IPS DF 4.7 (cell line): ENCODE data around the gene ABCA10.
A peak's percentile ranks its signal among the peaks of the same experiment; 100 is the strongest.
"Not testable (repeated sequence)": the region's sequence is repeated elsewhere in the genome, so short reads cannot be mapped to it uniquely, and the experiment has no call there.

ENCODE experiments used
- DNase-seq: peaks from one replicate; pipeline ENCODE4 v3.0.0-alpha.2; 2013; ENCODE audit warnings: low spot score; ENCODE audit errors: extremely low read depth

The ABCA10 gene, protein sequence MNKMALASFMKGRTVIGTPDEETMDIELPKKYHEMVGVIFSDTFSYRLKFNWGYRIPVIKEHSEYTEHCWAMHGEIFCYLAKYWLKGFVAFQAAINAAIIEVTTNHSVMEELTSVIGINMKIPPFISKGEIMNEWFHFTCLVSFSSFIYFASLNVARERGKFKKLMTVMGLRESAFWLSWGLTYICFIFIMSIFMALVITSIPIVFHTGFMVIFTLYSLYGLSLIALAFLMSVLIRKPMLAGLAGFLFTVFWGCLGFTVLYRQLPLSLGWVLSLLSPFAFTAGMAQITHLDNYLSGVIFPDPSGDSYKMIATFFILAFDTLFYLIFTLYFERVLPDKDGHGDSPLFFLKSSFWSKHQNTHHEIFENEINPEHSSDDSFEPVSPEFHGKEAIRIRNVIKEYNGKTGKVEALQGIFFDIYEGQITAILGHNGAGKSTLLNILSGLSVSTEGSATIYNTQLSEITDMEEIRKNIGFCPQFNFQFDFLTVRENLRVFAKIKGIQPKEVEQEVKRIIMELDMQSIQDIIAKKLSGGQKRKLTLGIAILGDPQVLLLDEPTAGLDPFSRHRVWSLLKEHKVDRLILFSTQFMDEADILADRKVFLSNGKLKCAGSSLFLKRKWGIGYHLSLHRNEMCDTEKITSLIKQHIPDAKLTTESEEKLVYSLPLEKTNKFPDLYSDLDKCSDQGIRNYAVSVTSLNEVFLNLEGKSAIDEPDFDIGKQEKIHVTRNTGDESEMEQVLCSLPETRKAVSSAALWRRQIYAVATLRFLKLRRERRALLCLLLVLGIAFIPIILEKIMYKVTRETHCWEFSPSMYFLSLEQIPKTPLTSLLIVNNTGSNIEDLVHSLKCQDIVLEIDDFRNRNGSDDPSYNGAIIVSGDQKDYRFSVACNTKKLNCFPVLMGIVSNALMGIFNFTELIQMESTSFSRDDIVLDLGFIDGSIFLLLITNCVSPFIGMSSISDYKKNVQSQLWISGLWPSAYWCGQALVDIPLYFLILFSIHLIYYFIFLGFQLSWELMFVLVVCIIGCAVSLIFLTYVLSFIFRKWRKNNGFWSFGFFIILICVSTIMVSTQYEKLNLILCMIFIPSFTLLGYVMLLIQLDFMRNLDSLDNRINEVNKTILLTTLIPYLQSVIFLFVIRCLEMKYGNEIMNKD (N-terminal part only)

GRCh38 chr17:69228576-69228975 lies at the start of gene ABCA10:
Gene ABCA10 (minus strand): TSS chr17:69228824. CDS start chr17:69225358, 3,466 bp downstream.
- no peak for DNase-seq

DNA sequence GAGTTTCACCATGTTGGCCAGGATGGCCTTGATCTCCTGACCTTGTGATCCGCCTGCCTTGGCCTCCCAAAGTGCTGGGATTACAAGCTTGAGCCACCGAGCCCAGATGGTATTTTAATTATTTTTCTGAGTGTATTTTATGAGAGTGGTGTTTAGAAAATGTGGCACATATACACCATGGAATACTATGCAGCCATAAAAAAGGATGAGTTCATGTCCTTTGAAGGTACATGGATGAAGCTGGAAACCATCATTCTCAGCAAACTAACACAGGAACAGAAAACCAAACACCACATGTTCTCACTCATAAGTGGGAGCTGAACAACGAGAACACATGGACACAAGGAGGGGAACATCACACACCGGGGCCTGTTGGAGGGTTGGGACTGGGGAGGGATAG lies 47.7 kb upstream of the ABCA10 start:
- DNase-seq = not testable (repeated sequence)

DNA sequence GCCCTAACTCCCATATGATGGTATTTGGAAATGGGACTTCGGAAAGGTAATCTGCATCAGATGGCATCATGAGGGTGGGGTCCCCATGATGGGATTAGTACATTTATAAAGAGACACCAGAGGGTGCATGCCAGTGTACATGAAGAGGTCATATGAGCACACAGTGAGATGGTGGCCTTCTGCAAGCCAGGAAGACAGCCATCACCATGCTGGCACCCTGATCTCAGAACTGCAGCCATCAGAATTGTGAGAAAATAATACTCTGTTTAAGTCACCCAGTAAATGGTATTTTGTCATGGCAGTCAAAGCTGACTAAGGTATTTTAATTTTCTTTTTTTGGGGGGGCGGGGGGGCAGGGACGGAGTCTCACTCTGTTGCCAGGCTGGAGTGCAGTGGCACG lies 47.1 kb upstream of the ABCA10 start:
- DNase-seq = no peak

GRCh38 chr17:69271023-69271422 lies 42.4 kb upstream of the ABCA10 start:
- no peak for DNase-seq

GRCh38 chr17:69269131-69269998 lies 40.7 kb upstream of the ABCA10 start:
- no peak for DNase-seq

- no peak for DNase-seq
Observed at GRCh38 chr17:69268543-69269014, 40.0 kb upstream of the ABCA10 start.

DNA sequence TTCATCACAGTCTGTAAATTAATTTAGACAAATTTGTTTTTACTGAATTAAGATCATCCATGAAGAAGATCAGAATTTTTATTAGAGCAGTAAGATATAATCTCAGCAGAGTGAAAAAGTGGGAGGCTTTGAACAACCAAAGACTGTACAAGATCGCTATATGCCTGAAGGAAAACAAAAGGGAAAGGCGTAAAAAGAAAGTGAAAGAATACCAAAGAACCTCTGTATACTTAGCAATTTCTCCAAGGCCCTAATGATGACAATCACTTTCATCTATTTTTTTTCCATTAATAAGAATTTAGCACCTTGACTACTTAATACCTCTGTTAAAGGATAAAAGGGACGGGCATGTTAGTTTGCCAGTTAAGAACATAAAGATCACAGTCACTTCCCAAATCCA lies 38.6 kb upstream of the ABCA10 start:
- no peak for DNase-seq

GRCh38 chr17:69265873-69266272 lies 37.2 kb upstream of the ABCA10 start:
- DNase-seq = no peak

DNA sequence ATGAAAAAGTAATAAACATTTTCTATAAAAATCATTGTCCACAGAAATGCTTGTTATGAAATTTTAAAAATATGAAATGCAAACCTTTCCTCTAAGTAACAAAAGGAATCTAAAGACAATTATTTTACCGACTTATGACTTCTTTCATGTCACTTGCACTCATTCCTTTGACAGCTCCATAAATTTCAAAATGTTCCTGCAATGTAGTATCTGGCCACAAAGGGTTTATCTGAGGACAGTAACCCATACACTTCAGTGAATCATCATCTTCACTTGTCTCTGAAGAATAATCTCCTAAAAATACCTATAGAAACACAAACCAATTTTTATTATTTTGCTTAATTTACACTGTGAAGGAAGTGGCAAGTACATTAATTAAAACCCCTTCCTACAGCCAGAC lies 25.6 kb upstream of the ABCA10 start:
- no peak for DNase-seq

DNA sequence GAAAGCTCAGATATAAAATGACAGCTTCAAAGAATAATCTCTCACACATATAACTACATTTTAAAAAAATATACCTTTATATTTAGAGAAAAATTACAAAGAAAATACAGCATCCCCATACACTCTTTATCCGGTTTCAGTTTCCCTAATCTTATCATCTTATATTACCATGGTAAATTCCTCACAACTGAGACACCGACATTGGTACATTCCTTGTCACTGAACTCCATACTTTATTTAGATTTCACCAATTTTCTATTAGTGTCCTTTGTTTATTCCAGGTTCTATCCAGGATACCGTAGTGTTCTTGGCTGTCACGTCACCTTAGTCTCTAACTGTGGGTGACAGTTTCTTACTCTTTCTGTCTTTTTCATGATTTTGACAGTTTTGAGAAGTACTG lies 22.0 kb upstream of the ABCA10 start:
- no peak for DNase-seq

GRCh38 chr17:69246726-69247375 lies 18.2 kb upstream of the ABCA10 start:
- no peak for DNase-seq

DNA sequence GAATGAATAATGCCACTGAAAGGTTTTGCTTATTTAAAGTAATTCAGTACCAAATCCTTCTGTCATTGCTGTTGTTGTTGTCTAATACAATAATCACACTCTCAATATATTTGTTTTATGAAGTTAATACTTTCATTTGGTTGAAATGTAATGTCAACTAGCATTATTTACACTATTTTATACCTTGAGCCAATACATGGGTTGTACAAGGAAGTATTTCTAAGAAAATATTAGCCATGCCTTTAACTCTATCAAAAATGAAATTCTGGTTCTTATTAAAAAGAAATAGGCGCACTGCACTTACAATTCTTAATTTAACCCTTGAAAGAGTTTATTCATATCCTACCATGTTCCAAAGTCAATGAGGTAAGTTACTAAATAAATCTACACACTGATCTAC lies 17.6 kb upstream of the ABCA10 start:
- no peak for DNase-seq

DNA sequence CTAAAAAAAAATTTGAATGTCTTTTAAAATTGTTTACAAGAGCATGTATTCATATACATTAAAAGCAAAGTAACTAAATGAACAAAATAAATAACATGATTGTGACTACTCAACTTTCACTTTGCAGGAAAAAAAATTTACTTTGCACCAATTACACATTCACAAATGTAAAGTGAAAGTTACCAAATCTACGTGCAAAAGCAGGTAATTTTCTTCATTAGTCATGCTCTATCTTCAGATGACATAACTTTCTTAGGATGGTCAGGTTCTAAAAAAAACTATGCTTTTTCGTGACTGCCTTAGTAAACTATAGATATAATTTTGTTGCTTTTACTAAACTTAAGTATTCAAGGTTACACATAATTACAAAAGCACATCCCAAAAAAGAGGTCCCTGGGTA lies 17.0 kb upstream of the ABCA10 start:
- DNase-seq = no peak

GRCh38 chr17:69239611-69240600 lies 11.3 kb upstream of the ABCA10 start:
- no peak for DNase-seq

DNA sequence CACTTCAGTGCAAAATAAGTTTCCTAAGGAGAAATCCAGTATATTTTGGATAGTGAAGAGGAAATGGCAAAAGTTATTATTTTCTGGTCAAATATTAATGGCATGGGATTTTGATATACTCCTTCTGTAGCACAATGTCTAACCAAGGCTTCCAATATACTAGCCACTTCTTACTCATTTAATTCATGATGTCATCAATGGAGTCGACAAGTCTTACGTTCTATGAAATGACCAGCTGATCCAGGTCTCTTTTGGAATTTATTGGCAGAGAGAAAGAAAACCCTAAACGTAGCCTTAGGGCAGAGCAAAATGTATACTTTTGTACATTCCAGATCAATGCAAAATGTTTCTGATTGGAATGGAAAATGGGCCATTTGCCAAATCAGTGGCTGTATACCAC lies 8.3 kb upstream of the ABCA10 start:
- no peak for DNase-seq

- no peak for DNase-seq
Observed at GRCh38 chr17:69236464-69236863, 7.8 kb upstream of the ABCA10 start.

DNA sequence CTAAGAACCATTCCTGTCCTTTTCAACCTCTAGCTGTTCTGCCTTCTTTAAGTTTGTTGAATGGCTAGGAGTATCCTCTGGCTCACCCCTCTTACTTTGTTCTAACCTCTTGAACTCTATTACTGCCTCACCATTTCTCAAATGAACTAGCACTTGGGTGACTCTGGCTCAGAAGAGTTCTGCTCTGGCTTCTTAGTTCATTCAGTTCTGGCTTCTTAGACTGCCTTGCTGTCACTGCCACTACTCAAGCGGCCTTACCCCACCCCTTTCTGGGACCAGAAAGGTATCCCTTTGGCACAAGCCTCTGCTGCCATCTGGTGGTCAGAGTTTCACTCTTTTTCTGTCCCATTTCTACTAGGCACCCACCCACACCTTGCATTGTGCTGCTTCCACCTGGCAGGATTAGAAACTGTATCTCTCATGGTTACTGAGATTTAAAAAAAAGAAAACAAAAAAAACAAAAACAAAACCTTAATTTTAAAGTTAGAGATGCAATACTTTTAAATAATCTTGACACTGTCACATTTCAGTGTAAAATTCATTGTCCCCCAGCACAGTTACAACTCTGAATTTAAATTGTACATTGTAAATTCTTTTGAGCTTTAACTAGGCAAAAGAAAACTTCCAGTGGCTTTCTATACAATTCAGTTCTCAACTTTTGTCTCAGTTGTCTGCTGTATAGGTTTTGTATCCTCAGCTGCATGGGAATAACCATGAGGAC lies 6.9 kb upstream of the ABCA10 start:
- DNase-seq = peak; percentile 89

DNA sequence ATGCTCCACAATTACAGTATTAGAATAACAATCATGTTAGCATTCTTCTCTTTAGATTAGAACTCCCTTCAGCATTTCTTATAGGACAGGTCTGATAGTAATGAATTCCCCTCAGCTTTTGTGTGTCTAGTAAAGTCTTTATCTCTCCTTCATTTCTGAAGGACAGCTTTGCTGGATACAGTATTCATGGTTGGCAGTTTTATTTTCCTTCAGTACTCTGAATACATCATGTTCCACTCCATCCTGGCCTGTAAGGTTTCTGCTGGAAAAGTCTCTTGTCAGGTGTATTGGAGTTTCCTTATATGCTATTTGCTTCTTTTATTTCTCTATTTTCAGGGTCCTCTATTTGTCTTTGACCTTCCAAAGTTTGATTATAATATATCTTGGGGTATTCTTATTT lies 4.0 kb upstream of the ABCA10 start:
- no peak for DNase-seq
